HS-5 (cell line): ENCODE results near the gene UBE2H.

Experiments used
- DNase-seq: peaks from one replicate; pipeline ENCODE4 v3.0.0-alpha.2; 2012; ENCODE audit warnings: low read depth

The UBE2H gene

GRCh38 chr7:129784783-129785684 lies 167.7 kb downstream of the UBE2H start:
- no peak for DNase-seq

DNA sequence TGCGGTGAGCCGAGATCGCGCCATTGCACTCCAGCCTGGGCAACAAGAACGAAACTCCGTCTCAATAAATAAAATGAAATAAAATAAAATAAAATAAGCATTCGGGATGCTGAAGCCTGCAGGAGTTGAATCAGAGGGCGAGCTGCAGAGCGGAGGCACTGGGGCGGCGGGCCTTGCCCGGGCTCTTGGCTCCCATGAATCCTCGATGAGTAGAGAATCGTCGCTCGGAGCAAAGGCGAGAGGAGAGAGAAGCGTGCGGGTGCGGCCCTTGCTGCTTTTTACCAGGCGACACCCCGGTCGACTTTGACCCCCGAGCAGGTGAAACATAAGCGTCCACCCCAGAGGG lies 168.3 kb downstream of the UBE2H start:
- no peak for DNase-seq

DNA sequence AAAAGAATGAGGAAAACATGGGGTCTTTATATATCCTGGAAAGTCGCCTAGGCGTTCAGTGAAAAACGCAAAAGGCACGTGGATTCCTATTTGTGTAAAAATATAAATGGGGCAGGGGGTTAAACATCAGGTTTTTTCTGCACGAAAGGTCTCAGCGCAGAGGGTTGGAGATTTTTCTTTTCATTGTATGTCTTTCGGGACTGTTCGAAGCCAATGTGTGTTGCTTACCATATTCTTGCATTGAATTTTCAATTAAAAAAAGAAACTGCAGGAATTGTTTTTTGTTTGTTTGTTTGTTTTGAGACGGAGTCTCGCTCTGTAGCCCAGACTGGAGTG lies 169.2 kb downstream of the UBE2H start:
- DNase-seq, result no peak

- no peak for DNase-seq
Observed at GRCh38 chr7:129782818-129783583, 169.8 kb downstream of the UBE2H start.

DNA sequence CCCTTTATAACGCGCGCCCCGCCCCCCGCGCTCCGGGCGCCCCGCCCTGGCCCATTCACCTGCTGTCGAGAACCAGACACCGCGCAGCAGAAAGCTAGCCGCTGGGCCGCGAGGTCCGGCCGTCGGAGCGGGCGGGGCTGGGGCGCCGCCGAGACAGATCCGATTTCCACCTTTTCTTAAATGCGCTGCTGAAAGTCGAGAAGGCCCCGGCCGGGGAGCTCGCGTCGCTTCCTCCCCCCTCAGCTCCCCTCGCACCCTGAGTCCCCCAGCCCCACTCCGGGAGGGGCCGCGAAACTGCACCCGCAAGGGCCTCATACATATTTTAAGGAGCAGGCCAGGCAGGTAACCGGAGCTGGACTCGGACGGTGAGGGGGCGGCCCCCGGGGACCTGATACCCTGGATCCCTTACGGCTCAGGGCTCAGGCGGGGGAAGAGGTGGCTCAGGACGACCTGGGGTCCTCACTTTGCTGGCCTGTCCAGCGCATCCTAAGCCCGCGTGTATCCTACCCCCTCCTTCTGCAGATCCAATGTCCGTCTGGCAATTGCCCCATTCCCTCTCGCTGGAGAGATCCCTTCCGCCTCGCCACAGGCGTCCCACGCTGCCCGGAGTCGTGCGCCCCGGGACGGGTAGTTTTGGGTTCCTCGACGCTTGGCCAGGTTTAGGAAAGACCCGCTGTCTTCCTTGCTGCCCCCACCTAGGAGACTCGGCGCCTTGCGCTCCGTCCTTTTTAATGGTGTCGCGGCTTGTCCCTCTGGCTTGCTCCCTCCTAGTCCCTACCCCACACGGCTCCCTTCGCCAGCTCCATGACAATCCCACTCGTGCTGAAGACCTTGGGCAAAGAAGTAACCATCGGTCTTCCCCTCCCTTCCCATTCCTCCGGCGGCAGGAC lies 170.6 kb downstream of the UBE2H start:
- no peak for DNase-seq

- DNase-seq, result no peak
Observed at GRCh38 chr7:129780974-129781927, 171.5 kb downstream of the UBE2H start.
